NCI-H524 treated with DMSO at 0.1 percent for 48 hours (cell line): ENCODE measurements around the gene DHX58.

ENCODE experiments used
- DNase-seq: peaks from one replicate; lab custom pipeline; 2025; lab: John Stamatoyannopoulos, UW

The DHX58 gene

DNA sequence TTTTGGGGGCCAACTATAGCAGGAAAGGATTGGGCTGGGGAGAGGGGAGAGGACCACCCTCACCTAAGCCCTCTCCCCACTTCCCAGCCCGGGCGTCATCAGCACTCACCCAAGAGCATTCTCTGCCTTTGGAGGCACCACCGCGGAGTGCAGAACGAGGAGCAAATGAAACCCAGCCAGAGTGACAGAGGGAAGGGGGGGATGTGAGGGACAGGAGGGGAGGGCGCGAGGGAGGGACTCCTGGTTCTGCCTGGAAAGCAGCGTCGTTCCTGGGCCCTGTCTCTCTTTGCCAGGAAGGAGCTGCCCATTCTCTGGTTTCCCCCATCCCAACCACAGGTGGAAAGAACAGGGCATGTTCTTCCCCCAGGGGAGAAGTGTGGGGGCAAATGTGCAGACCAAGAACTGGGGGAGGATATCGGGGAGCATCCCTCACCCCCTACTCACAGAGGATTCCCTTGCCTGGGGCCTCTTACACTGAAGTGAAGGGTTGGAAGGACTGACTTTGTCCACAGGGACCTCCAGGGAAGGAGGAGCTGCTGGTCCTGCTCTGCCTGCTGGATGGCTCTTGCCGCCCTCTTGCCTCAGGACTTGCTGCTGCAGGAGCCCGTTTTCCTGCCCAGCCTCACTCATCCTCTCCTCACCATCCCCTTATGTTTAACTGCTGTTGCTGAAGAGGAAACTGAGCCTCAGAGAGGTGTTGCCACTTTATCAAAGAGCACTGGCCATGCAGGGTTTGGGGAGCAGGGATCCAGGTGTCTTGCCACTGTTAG, 58.6 kb downstream of the DHX58 start:
- no peak for DNase-seq

DNA sequence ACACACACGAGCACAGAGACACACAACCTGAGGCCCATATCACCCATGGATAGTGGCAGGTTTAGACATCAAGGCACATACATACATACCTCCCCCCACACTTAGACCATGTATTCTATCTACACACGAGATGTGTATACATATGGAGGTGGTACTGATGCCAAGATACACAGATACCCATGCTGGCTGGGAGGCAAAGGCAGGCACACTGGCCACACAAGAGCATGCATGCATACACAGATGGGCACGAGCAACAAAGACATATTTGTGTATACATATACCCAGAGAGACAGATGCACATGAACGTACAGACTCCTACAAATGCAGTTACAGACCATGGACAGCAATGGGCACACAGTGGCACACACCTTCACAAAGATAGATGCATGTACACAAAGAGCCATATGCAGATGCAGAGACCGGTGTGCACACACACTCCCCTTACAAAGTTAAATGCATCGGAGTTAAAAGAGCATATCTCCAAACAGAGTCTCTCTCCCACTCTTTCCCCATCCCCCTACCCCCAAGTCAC, 60.1 kb downstream of the DHX58 start:
- no peak for DNase-seq

DNA sequence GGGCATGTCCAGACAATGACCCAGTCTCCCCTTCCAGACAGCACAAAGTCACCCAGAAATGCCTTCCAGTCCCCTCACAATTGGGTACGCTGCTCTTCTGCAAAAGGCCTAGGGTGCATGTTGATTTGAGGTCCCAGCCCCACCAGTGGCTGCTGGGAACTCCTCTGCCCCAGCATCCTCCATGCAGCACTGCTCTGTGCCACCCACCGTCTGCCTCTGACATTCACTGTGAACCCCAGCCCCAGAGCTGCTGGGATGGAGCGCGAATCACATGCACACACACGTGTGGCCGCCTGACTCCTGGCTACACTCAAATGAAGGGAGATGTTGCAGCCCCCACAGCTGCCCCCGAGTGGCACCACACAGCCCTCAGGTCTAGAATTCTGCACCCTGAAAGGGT, 60.9 kb downstream of the DHX58 start:
- no peak for DNase-seq
